ENCODE results near the gene MYADML2. TPM values are rescaled to one million over a fixed set of nuclear protein-coding genes. Genes with fewer than 3 reads are reported as not detected.

The MYADML2 gene
- total and polyA plus RNA-seq, 12 donors, result 0.26 to 8.6 (median 4.9) TPM

GRCh38 chr17:81932333-81932983 is 14.6 kb downstream of the MYADML2 start:
- WGBS, 2 donors, result 85 to 94% methylated on average over 9 of the region's 9 CpGs
- no peak overlapping the region for H3K4me3 ChIP-seq
- DNase-seq, result no peak
- no peaks in the 10 kb centered on the region for H3K9me3 ChIP-seq
- H3K27ac ChIP-seq, result no peak overlapping the region
- ATAC-seq, result no peak
- intact Hi-C loops (cut with DNase I), result no loop called here
- H3K27me3 ChIP-seq, result peaks cover 0 to 41% (median 4%) of the 10 kb centered on the region in 7 donors
- TF ChIP-seq, protein P1, sequence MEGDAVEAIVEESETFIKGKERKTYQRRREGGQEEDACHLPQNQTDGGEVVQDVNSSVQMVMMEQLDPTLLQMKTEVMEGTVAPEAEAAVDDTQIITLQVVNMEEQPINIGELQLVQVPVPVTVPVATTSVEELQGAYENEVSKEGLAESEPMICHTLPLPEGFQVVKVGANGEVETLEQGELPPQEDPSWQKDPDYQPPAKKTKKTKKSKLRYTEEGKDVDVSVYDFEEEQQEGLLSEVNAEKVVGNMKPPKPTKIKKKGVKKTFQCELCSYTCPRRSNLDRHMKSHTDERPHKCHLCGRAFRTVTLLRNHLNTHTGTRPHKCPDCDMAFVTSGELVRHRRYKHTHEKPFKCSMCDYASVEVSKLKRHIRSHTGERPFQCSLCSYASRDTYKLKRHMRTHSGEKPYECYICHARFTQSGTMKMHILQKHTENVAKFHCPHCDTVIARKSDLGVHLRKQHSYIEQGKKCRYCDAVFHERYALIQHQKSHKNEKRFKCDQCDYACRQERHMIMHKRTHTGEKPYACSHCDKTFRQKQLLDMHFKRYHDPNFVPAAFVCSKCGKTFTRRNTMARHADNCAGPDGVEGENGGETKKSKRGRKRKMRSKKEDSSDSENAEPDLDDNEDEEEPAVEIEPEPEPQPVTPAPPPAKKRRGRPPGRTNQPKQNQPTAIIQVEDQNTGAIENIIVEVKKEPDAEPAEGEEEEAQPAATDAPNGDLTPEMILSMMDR (IDR thresholded peaks at IDR 0.05), result no peak
- no peaks in the 10 kb centered on the region for H3K36me3 ChIP-seq
- peaks cover 7 to 22% (median 17%) of the 10 kb centered on the region in 9 donors for H3K4me1 ChIP-seq

GRCh38 chr17:81931557-81932332 is 15.3 kb downstream of the MYADML2 start:
- DNase-seq, result no peak
- Histone ChIP-seq H3K4me1 (peaks cover 4 to 17% (median 15%) of the 10 kb centered on the region in 9 donors), H3K36me3 (no peaks in the 10 kb centered on the region), H3K27ac (no peak overlapping the region), H3K4me3 (no peak overlapping the region), H3K9me3 (no peaks in the 10 kb centered on the region), H3K27me3 (peaks cover 0 to 40% (median 4%) of the 10 kb centered on the region in 7 donors)
- WGBS, 2 donors, result 41 to 54% methylated on average over 15 of the region's 15 CpGs
- intact Hi-C loops (cut with DNase I), result no loop called here
- ATAC-seq, result no peak
- TF ChIP-seq, protein P1 (IDR thresholded peaks at IDR 0.05), result no peak

DNA sequence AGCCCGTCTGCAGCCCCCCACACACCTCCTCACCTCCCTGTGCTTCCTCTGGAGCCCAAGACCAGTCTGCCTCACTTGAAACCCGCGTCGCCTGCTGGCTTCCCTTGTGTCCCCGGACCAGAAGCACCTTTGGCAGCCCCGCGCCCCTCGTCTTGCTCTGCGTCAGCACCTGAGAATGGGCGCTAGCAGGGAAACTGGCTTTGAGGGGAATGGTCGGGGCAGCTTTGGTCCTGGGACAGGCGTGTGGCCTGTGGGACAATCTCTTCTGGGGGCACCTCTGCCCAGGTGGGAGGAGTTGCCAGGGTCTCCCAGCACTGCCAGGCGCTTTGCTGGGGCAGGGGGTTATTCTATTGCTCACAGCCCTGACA is 15.9 kb downstream of the MYADML2 start:
- no peaks in the 10 kb centered on the region for H3K9me3 ChIP-seq
- no peaks in the 10 kb centered on the region for H3K36me3 ChIP-seq
- no peak overlapping the region for H3K27ac ChIP-seq
- H3K27me3 ChIP-seq, result peaks cover 0 to 37% (median 4%) of the 10 kb centered on the region in 7 donors
- ATAC-seq, result no peak
- H3K4me1 ChIP-seq, result peaks cover 1 to 18% (median 14%) of the 10 kb centered on the region in 9 donors
- DNase-seq, result no peak
- 67 to 69% methylated on average over 13 of the region's 13 CpGs for WGBS, 2 donors
- TF ChIP-seq, protein P1 (IDR thresholded peaks at IDR 0.05), result no peak
- no peak overlapping the region for H3K4me3 ChIP-seq
- intact Hi-C loops (cut with DNase I), result no loop called here

DNA sequence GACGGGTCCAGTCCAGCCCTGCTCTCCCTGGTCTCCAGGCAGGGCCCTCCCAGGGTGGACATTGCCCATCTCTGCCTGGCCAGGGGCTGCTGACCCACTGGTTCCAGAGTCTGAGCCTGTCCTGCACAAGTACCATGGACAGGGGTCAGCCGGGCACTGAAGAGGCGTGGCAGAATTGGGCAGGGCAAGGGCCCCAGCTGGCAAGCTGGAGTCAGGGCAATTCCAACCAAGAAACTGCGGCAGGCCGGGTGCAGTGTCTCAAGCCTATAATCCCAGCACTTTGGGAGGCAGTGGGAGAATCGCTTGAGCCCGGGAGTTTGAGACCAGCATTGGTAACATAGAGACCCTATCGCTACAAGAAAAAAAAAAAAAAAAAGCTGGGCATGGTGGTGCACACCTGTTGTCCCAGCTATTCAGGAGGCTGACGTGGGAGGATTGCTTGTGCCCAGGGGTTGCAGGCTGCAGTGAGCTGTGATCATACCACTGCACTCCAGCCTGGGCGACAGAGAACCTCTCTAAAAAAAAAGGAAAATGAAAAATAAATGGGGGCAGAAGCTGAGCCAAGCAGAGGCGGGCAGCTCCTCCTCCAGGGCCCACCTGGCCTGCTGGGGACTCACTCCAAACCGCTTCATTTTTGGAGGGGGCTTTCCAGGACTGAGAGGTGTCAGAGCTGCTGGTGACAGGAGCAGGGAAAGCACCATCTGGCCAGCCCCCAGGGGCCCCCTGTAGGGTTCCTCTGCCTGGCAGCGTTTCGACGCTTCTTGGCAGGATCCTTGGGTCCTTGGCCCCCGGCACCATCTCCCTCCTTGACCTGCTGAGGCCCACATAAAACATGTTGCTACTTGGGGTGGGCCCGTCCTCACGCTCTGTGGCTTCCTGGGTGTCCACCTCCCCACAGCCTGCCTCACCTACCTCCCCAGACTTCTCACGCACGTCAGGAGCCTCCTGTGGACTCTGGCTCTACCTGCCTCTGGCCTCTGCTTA is 16.6 kb downstream of the MYADML2 start:
- 60 to 65% methylated on average over 20 of the region's 20 CpGs for WGBS, 2 donors
- ATAC-seq (no peak), DNase-seq (no peak)
- Histone ChIP-seq H3K4me3 (no peak overlapping the region), H3K36me3 (no peaks in the 10 kb centered on the region), H3K27ac (no peak overlapping the region), H3K27me3 (peaks cover 0 to 37% (median 4%) of the 10 kb centered on the region in 7 donors), H3K4me1 (peaks cover 7 to 24% (median 22%) of the 10 kb centered on the region in 9 donors), H3K9me3 (no peaks in the 10 kb centered on the region)
- TF ChIP-seq, protein P1 (IDR thresholded peaks at IDR 0.05), result no peak
- intact Hi-C loops (cut with DNase I), result no loop called here

Measured in heart right ventricle (tissue), 16 donors.